Sigmoid colon (tissue), 7 donors: ENCODE measurements around the gene SGPP2. TPM values are rescaled to one million over a fixed set of nuclear protein-coding genes. Genes with fewer than 3 reads are reported as not detected.

ENCODE experiments used
- DNase-seq: peaks from one replicate; pipeline ENCODE4 v3.0.0-alpha.2; 2019
- H3K27ac ChIP-seq, 4 donors: fragments of 200-600 bp; sonication (generic); one replicate each; pipeline ENCODE4 v1.5.1; 2016 to 2019; ENCODE audit warnings: mild to moderate bottlenecking in 1 of 4
- H3K27me3 ChIP-seq, 3 donors: fragments of 200-600 bp; sonication (generic); one replicate each; pipeline ENCODE4 v1.5.1; 2019; ENCODE audit warnings: mild to moderate bottlenecking in 1 of 3
- H3K36me3 ChIP-seq, 4 donors: fragments of 200-600 bp; sonication (generic); one replicate each; pipeline ENCODE4 v1.5.1; 2016 to 2019
- H3K4me1 ChIP-seq, 4 donors: fragments of 200-600 bp; sonication (generic); one replicate each; pipeline ENCODE4 v1.5.1; 2017 to 2019
- H3K4me3 ChIP-seq, 4 donors: fragments of 200-600 bp; sonication (generic); one replicate each; pipeline ENCODE4 v1.5.1; 2017 to 2019; ENCODE audit warnings: mild to moderate bottlenecking in 2 of 4, moderate library complexity in 1 of 4
- H3K9me3 ChIP-seq, 4 donors: fragments of 200-600 bp in 3 of 4; sonication (generic) in 3 of 4; one replicate each; pipeline versions ENCODE4 v1.5.1 to v1.6.1; 2013 to 2019
- CTCF ChIP-seq, 4 experiments: fragments of 450-650 bp in 3 of 4; fragments of 200-600 bp in 1 of 4; IDR thresholded peaks; one replicate each; pipeline ENCODE4 v1.5.1; 2016 to 2019; ENCODE audit warnings: antibody characterized with exemption in 4 of 4, mild to moderate bottlenecking in 3 of 4, moderate library complexity in 2 of 4
- EP300 ChIP-seq, 4 donors: sonication (generic); formaldehyde crosslinking; IDR thresholded peaks; one replicate each; pipeline ENCODE4 v1.6.1; 2017; ENCODE audit warnings: antibody characterized with exemption in 4 of 4
- POLR2A ChIP-seq, 2 donors: fragments of 450-650 bp; IDR thresholded peaks; one replicate each; pipeline ENCODE4 v1.6.1; 2016; ENCODE audit warnings: antibody characterized with exemption in 2 of 2, mild to moderate bottlenecking in 2 of 2, moderate library complexity in 2 of 2
- POLR2AphosphoS5 ChIP-seq, 4 donors: sonication (generic); formaldehyde crosslinking; IDR thresholded peaks; one replicate each; pipeline ENCODE4 v1.6.1; 2017; ENCODE audit warnings: antibody characterized with exemption in 4 of 4
- WGBS, 2 donors: extraction: QIAGEN DNeasy Blood & Tissue Kit; methylation state at CpG; one replicate each; pipeline ENCODE4 v1.1.7; 2013; 5-methylcytosine and 5-hydroxymethylcytosine counted together
- intact Hi-C: fragments of 100-400 bp; cut with DNase I; formaldehyde crosslinking; loops from one replicate; pipeline ENCODE4 v1.15.1; 2023
- polyA plus RNA-seq, 3 donors: library from polyadenylated mRNA; stranded (reverse); fragments of 200-250 nt; gene quantifications; one replicate each; pipeline ENCODE4 v1.2.3, GENCODE V29; 2013
- total RNA-seq, 4 donors: library from RNA; depleted of rRNA; stranded (reverse); fragments of >200 nt; gene quantifications; one replicate each; pipeline ENCODE4 v1.1.0, GENCODE V29; 2016
- donor health status: healthy with polysubstance abuse.
- donor health status: Bipolar disorder and iron deficiency.
- donor health status: healthy.

The SGPP2 gene
- total and polyA plus RNA-seq, 7 donors: 0.49 to 25.1 (median 1.1) TPM

GRCh38 chr2:222591661-222592060 lies 167.3 kb downstream of the SGPP2 start:
- DNase-seq: no peak
- H3K36me3 ChIP-seq: peaks cover 0 to 29% (median 0%) of the 10 kb centered on the region in 4 donors
- no peak overlapping the region for H3K27ac ChIP-seq
- intact Hi-C loops: no loop called here
- H3K9me3 ChIP-seq: no peaks in the 10 kb centered on the region
- TF ChIP-seq EP300 (IDR thresholded peaks at IDR 0.05) (no peak), POLR2A (IDR thresholded peaks at IDR 0.05) (no peak), CTCF (IDR thresholded peaks at IDR 0.05) (no peak), POLR2AphosphoS5 (IDR thresholded peaks at IDR 0.05) (no peak)
- H3K4me3 ChIP-seq: no peak overlapping the region
- H3K27me3 ChIP-seq: no peaks in the 10 kb centered on the region
- H3K4me1 ChIP-seq: peaks cover 0 to 17% (median 3%) of the 10 kb centered on the region in 4 donors
- 99 to 100% methylated on average over 1 of the region's 1 CpG for WGBS, 2 donors

GRCh38 chr2:222592176-222592575 lies 167.8 kb downstream of the SGPP2 start:
- Histone ChIP-seq H3K27ac (no peak overlapping the region), H3K9me3 (no peaks in the 10 kb centered on the region), H3K4me3 (no peak overlapping the region), H3K4me1 (peaks cover 0 to 17% (median 3%) of the 10 kb centered on the region in 4 donors), H3K27me3 (no peaks in the 10 kb centered on the region), H3K36me3 (peaks cover 0 to 32% (median 0%) of the 10 kb centered on the region in 4 donors)
- DNase-seq: no peak
- intact Hi-C loops: no loop called here
- TF ChIP-seq POLR2A (IDR thresholded peaks at IDR 0.05): no peak
- no peak for TF ChIP-seq POLR2AphosphoS5 (IDR thresholded peaks at IDR 0.05)
- TF ChIP-seq CTCF (IDR thresholded peaks at IDR 0.05): no peak
- TF ChIP-seq EP300 (IDR thresholded peaks at IDR 0.05): no peak
- WGBS, 2 donors: 83 to 85% methylated on average over 2 of the region's 2 CpGs

GRCh38 chr2:222594679-222595078 lies 170.3 kb downstream of the SGPP2 start:
- no peaks in the 10 kb centered on the region for H3K27me3 ChIP-seq
- TF ChIP-seq EP300 (IDR thresholded peaks at IDR 0.05) (no peak), POLR2A (IDR thresholded peaks at IDR 0.05) (no peak), POLR2AphosphoS5 (IDR thresholded peaks at IDR 0.05) (peak in 2 of 4 donors; percentile 9 to 26), CTCF (IDR thresholded peaks at IDR 0.05) (no peak)
- H3K27ac ChIP-seq: peak overlapping the region in 3 of 4 donors; percentile 19 to 53 (median 38)
- 21 to 77% methylated on average over 1 of the region's 1 CpG for WGBS, 2 donors
- H3K4me1 ChIP-seq: peaks cover 0 to 39% (median 13%) of the 10 kb centered on the region in 4 donors
- no peak overlapping the region for H3K4me3 ChIP-seq
- intact Hi-C loops: no loop called here
- DNase-seq: no peak
- H3K36me3 ChIP-seq: peaks cover 0 to 39% (median 0%) of the 10 kb centered on the region in 4 donors
- H3K9me3 ChIP-seq: no peaks in the 10 kb centered on the region

GRCh38 chr2:222595581-222595980 lies 171.2 kb downstream of the SGPP2 start:
- H3K27ac ChIP-seq: peak overlapping the region in 1 of 4 donors; percentile 53
- peaks cover 0 to 41% (median 13%) of the 10 kb centered on the region in 4 donors for H3K4me1 ChIP-seq
- H3K4me3 ChIP-seq: no peak overlapping the region
- intact Hi-C loops: no loop called here
- peaks cover 0 to 36% (median 0%) of the 10 kb centered on the region in 4 donors for H3K36me3 ChIP-seq
- no peak for DNase-seq
- H3K9me3 ChIP-seq: no peaks in the 10 kb centered on the region
- no peaks in the 10 kb centered on the region for H3K27me3 ChIP-seq
- WGBS, 2 donors: 78 to 91% methylated on average over 2 of the region's 2 CpGs
- TF ChIP-seq EP300 (IDR thresholded peaks at IDR 0.05) (no peak), CTCF (IDR thresholded peaks at IDR 0.05) (no peak), POLR2A (IDR thresholded peaks at IDR 0.05) (no peak), POLR2AphosphoS5 (IDR thresholded peaks at IDR 0.05) (no peak)

GRCh38 chr2:222598611-222599010 lies 174.3 kb downstream of the SGPP2 start:
- peak overlapping the region in 3 of 4 donors; percentile 4 to 69 (median 28) for H3K27ac ChIP-seq
- no peaks in the 10 kb centered on the region for H3K9me3 ChIP-seq
- peaks cover 0 to 30% (median 0%) of the 10 kb centered on the region in 4 donors for H3K36me3 ChIP-seq
- H3K27me3 ChIP-seq: no peaks in the 10 kb centered on the region
- peaks cover 0 to 41% (median 13%) of the 10 kb centered on the region in 4 donors for H3K4me1 ChIP-seq
- TF ChIP-seq CTCF (IDR thresholded peaks at IDR 0.05) (no peak), POLR2AphosphoS5 (IDR thresholded peaks at IDR 0.05) (no peak), POLR2A (IDR thresholded peaks at IDR 0.05) (no peak), EP300 (IDR thresholded peaks at IDR 0.05) (no peak)
- intact Hi-C loops: no loop called here
- WGBS, 2 donors: 16 to 66% methylated on average over 4 of the region's 4 CpGs
- DNase-seq: no peak
- no peak overlapping the region for H3K4me3 ChIP-seq
